Measurements from ENCODE around the gene OSBPL3.

DNA sequence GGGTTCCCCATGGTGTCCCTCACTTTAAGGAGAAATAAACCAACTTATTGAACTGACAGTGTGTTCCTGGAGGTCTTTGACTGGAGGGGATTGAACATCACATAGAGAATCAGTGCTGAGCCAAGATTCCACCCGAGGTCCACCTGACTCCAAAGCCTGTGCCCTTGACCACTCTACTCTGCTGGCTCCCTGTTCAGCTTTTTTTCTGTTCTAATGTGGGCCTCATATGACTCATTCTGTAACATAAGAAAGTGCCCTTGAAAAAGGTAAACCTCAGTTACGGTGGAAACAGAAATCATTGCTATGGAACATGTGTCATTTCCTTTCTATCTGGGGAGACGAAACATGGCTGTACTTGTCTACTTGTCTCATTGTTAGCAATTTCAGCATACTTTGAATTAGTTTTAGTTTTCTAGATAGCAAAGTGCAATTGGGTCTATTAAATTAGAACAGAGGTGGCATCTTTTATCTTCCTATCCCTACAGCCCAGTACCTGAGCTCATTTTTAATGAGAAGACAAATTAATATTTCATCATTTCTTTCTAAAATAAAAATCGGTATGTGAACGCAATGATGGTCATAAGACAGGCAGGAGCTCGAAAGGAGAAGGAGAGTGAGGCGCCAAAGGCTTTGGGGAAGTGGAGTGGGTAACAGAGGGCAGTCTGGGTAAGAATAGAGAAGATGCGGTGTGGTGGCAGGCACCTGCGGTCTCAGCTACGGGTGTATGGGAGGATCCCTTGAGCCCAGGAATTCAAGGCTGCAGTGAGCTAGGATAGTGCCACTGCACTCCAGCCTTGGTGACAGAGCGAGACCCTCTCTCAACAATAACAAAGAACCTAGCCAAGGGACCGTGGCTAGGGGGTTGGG is 224.2 kb downstream of the OSBPL3 start:
- TF ChIP-seq, protein P1, sequence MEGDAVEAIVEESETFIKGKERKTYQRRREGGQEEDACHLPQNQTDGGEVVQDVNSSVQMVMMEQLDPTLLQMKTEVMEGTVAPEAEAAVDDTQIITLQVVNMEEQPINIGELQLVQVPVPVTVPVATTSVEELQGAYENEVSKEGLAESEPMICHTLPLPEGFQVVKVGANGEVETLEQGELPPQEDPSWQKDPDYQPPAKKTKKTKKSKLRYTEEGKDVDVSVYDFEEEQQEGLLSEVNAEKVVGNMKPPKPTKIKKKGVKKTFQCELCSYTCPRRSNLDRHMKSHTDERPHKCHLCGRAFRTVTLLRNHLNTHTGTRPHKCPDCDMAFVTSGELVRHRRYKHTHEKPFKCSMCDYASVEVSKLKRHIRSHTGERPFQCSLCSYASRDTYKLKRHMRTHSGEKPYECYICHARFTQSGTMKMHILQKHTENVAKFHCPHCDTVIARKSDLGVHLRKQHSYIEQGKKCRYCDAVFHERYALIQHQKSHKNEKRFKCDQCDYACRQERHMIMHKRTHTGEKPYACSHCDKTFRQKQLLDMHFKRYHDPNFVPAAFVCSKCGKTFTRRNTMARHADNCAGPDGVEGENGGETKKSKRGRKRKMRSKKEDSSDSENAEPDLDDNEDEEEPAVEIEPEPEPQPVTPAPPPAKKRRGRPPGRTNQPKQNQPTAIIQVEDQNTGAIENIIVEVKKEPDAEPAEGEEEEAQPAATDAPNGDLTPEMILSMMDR (IDR thresholded peaks at IDR 0.05), result no peak
- TF ChIP-seq POLR2A (IDR thresholded peaks at IDR 0.05), result no peak

All from uterus (tissue), 2 donors.